HepG2 (cell line): ENCODE measurements around the gene ACTL8.

Experiments
- DPF2 ChIP-seq: sonication (generic); formaldehyde crosslinking; IDR thresholded peaks from 2 replicates; pipeline ENCODE4 v1.4.0; 2020; ENCODE audit warnings: mild to moderate bottlenecking, low read depth, missing genetic modification reagents, borderline replicate concordance
- EZH2 ChIP-seq: conservative IDR thresholded peaks from 2 replicates; pipeline ENCODE4 v1.6.1; 2012; ENCODE audit warnings: mild to moderate bottlenecking, low read depth, low read length, moderate library complexity
- ONECUT2 ChIP-seq: sonication (generic); formaldehyde crosslinking; IDR thresholded peaks from 2 replicates; pipeline ENCODE4 v1.4.0; 2020; ENCODE audit warnings: missing genetic modification reagents
- YY1 ChIP-seq: IDR thresholded peaks from 2 replicates; pipeline ENCODE4 v1.6.1; 2011; ENCODE audit warnings: low read length, low read depth, moderate library complexity, mild to moderate bottlenecking; ENCODE audit not compliant: insufficient read depth, insufficient replicate concordance

DNA sequence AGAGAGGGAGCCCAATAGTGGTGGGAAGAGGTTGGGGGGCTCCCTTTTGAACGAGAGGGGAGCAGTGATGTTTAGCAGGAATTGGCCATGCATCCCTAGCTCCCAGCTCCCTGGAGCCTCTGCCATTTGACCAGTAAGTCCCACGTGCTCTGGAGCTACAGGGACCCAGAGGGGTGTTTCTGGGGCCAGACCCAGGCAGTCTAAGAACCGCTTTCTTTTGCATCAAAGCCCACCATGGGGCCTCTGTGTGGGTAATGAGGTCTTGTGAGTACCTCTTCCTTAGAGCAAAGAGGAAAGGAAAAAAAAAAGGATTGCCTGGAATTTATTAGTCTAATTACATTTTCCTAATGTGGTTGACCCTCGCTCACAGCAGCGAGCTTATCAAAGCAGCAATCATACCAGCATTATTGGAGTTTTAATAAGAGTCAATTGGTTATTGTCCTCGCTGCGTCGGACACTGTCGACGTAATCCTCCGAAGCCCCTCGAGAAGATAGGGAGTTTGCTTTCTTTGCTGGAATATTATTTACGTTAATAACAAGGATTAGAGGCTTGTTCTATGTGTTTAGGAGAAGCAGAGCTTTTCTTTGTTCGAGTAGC lies 17.6 kb downstream of the ACTL8 start:
- TF ChIP-seq YY1 (no peak), DPF2 (CRISPR knock-in tag) (no peak), EZH2 (no peak), ONECUT2 (no peak)
